Hair follicle dermal papilla cell (primary cell): ENCODE data around the gene IGLON5. TPM values are rescaled to one million over a fixed set of nuclear protein-coding genes. Genes with fewer than 3 reads are reported as not detected.

ENCODE experiments used
- total RNA-seq: library from RNA; depleted of rRNA; stranded (reverse); fragments of >200 nt; gene quantifications from 2 replicates; pipeline ENCODE4 v1.2.3, GENCODE V29; 2012

IGLON5 gene
- total RNA-seq = not detected in 2 replicates

DNA sequence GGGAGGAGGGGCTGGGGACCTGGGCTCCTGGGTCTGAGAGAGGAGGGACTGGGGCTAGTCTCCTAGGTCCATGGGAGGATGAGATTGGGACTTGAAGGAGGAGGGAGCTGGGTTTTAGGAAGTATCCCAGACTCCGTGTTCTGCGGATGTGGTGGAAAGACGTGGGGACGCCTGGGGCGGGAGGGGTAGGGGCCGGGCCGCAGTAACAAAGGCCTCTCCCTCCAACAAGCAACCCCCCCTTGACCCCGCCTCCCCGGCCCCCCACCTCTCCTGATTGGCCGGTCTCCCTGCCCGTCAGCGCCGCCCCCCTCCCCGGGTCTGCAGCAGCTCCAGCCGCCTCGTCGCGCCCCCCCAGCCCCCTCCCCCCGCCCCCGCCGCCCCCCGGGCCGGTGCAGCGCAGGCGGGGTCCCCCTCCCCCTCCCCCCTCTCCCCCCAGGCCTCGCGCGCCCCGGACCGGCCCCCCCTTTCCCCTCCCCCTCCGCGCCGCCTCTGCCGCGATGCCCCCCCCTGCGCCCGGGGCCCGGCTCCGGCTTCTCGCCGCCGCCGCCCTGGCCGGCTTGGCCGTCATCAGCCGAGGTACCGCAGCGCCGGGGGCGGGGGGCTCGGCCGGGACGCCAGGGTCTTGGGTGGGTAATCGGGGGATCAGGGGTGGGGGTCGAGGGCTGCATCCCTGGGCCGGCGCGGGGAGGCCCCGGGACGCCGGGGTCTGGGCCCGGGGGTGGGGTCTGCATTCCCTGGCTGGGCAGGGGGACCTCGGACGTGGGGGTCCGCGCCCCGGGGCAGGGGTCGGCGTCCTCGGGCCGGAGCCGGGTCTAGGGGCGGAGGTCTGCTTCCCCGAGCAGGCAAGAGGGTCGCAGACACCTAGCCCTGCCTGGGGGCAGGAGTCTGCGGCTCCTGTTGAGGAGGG is at the start of gene IGLON5:
Gene IGLON5 (plus strand): TSS at position 294 of the 907 bp plus-strand sequence. CDS start 204 bp downstream, at position 498.

DNA sequence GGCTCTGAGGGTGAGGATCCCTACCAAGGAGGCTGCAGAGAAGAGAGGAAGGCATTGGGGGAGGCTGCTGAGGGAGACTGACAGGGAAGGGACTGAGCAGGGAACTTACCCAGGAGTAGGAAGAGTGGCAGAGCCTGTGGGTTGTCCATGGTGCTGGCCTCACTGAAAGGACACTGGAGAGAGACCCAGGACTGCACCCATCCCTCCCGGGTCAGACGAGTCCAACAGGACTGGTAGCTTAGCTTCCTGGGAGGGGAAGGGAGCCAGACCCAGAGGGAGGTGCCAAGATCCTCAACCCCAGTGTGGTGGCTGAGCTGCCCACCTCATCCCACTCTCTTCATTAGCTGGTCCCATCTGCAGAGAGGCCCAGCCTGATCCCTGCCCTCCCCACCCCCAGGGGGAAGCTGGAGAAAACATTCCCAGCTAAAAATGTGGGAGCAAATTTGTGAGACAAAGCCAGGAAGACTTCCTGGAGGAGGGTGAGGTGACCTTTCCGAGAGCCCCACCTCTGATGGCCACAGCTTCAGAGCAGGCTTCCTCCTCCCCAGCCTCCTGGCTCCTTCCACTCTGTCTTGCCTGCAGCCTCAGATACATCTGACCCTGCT is 30.6 kb downstream of the IGLON5 start, which contains the start of gene VSIG10L:
Gene VSIG10L (minus strand): TSS at position 164 of the 605 bp plus-strand sequence. CDS start 15 bp downstream, at position 149.

DNA sequence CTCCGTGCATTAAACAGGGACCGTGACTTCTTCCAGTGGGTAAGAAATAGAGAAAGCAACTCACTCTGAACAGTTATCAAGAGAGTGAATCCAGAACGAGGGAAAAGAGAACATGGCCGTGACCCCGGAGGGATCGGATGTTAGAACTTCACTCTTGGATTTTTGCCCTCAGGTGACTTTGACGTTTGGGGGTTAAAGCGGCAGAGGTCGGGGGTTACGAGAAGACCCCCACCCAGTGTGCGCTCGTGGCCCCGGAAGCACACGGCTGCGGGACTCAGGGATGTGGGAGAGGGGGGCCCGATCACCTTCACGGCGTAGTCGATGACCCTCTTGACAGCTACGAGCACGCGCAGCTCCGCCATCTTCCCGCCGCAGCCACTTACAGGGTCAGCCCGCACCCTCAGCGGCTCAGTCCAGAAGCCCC is 54.5 kb downstream of the IGLON5 start, which contains the start of gene ETFB:
Gene ETFB (minus strand): TSS at position 424 of the 424 bp plus-strand sequence. CDS start 62 bp downstream, at position 362.

DNA sequence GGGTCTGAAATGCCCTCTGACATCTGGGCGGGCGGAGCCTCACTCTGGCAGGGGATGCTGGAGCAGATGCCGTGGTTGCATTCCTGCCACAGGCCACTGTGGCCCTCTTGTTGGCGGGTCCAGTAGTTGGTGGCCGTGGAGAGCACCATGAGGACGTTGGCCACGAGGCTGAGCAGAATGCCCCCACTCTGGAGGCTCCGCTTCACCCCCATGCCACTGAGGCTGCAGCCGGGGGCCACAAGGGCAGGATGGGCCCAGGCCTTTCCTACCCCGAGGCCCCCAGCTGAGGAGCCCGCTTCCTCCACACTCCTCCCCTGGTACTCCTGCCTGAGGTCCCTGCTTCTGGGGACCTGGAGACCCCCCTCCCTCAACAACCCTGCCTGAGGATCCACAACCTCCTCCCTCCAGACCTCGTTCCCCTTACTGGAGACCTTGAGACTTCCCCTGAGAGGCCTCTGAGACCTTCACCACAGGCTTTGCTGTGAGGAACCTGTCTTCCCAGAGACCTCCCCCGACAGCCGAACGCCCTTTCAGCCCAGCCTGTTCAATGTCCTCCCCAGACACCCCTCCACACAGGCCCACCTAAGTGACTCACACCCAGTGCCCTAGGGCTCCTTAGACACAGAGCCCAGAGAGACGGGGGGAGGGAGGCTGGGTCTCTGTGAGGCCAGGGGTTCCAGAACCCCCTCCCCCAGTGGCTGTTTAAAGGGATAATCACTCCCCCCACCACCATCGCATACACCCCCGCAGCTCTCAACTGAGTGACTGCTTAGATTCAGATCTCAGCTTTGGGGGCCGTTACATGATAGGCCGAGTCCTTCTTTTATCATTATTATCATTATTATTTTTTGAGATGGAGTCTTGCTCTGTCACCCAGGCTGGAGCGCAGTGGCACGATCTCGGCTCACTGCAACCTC is 57.2 kb downstream of the IGLON5 start, which contains the start of gene CLDND2:
Gene CLDND2 (minus strand): TSS at position 638 of the 917 bp plus-strand sequence. CDS start 426 bp downstream, at position 212.

DNA sequence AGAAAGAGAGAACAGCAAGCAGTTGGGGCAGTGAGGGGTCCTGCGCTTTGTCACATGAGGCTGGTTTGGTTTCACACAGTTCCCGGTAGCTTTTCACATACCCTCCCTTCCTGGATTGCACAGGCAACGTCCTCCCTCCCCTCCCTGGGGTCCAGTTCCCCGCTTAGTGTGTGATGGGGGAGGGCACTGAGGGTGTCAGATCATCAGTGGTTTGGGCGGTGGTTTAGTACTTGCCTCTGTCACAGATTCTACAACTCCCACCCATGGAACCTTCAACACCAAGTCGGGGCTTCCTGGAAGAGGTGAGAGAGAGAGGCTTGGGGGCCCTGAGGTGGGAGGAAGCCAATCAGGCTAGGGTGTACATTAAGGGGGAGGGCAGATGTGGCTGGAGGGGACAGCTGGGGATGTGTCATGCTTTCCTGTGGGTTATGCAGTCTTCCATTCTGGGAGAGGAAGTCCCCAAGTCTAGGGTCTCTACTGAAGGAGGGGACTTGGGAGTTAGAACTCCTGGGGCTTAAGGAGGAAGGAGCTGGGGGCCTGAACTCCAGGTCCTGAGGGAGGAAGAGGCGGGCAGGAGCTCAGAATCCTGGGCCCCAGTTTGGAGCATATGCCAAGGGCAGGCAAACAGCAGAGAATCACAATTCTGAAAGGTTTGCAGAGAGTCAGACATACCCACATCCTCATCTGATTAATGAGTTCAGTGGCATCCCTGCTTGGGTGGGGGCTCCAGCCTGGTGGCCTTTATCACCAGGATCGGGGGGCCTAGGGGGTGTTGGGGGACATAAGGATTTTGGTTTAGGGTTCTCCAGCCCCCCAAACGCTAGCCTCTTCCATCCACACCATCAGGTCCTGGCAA is 61.4 kb downstream of the IGLON5 start, which contains the start of gene NKG7:
Gene NKG7 (minus strand): TSS at position 6 of the 856 bp plus-strand sequence. CDS start 119 bp downstream, outside the sequence.

Other genes starting within 250 kb of the IGLON5 start
- gene KLK13, start 246.6 kb upstream of the IGLON5 start, total RNA-seq = not detected in 2 replicates
- not detected in 2 replicates for gene KLK14, start 228.8 kb upstream of the IGLON5 start, total RNA-seq
- gene CTU1, start 203.2 kb upstream of the IGLON5 start, total RNA-seq = 5.3 and 5.4 TPM in 2 replicates
- not detected in 2 replicates for gene SIGLEC9, start 186.7 kb upstream of the IGLON5 start, total RNA-seq
- not detected in 2 replicates for gene SIGLEC7, start 169.3 kb upstream of the IGLON5 start, total RNA-seq
- not detected in 2 replicates for gene CD33, start 86.6 kb upstream of the IGLON5 start, total RNA-seq
- gene SIGLECL1, start 60.6 kb upstream of the IGLON5 start, total RNA-seq = not detected in 2 replicates
- 0.49 and 0.81 TPM in 2 replicates for gene VSIG10L, start 30.5 kb downstream of the IGLON5 start, total RNA-seq
- gene ETFB, start 54.7 kb downstream of the IGLON5 start, total RNA-seq = 48.0 and 58.5 TPM in 2 replicates
- not detected in 2 replicates for gene CLDND2, start 57.4 kb downstream of the IGLON5 start, total RNA-seq
- not detected in 2 replicates for gene NKG7, start 61.0 kb downstream of the IGLON5 start, total RNA-seq
- gene LIM2, start 76.3 kb downstream of the IGLON5 start, total RNA-seq = not detected in 2 replicates
- not detected in 2 replicates for gene C19orf84, start 78.9 kb downstream of the IGLON5 start, total RNA-seq
- not detected in 2 replicates for gene SIGLEC10, start 106.0 kb downstream of the IGLON5 start, total RNA-seq
- not detected in 2 replicates for gene SIGLEC8, start 146.8 kb downstream of the IGLON5 start, total RNA-seq
- gene CEACAM18, start 166.9 kb downstream of the IGLON5 start, total RNA-seq = not detected in 2 replicates
- gene SIGLEC12, start 190.2 kb downstream of the IGLON5 start, total RNA-seq = not detected in 2 replicates
- gene SIGLEC6, start 220.0 kb downstream of the IGLON5 start, total RNA-seq = not detected in 2 replicates